Cardiac muscle cell (in vitro differentiated cells and primary cell): ENCODE measurements around the gene COG2. TPM values are rescaled to one million over a fixed set of nuclear protein-coding genes. Genes with fewer than 3 reads are reported as not detected.

Source experiments
- DNase-seq, 2 donors: peaks; one replicate each; pipeline versions ENCODE4 v3.0.0 to v3.0.0-alpha.2; 2010 to 2017; ENCODE audit warnings: low read depth in 1 of 2, low spot score in 1 of 2
- H3K27ac ChIP-seq: fragments of 200-600 bp; sonication (generic); 2 replicates; pipeline ENCODE4 v1.5.1; 2016
- H3K27me3 ChIP-seq: fragments of 200-600 bp; sonication (generic); 2 replicates; pipeline ENCODE4 v1.6.0; 2016; ENCODE audit warnings: control low read depth
- H3K36me3 ChIP-seq: fragments of 200-600 bp; sonication (generic); 2 replicates; pipeline ENCODE4 v1.5.1; 2016; ENCODE audit warnings: control low read depth
- H3K4me1 ChIP-seq: fragments of 200-600 bp; sonication (generic); 2 replicates; pipeline ENCODE4 v1.8.1; 2017; ENCODE audit warnings: low read depth, mild to moderate bottlenecking, mixed run types
- H3K4me3 ChIP-seq: fragments of 200-600 bp; sonication (generic); 2 replicates; pipeline ENCODE4 v1.5.1; 2016; ENCODE audit warnings: mild to moderate bottlenecking
- H3K9me3 ChIP-seq: fragments of 200-600 bp; sonication (generic); 2 replicates; pipeline ENCODE4 v1.5.1; 2017; ENCODE audit warnings: low read depth, mild to moderate bottlenecking, control low read depth
- polyA plus RNA-seq: library from polyadenylated mRNA; unstranded; fragments of >200 nt; fragmentation: Nextera tagmentation; extraction: Ambion mirVana; gene quantifications from 2 replicates; pipeline ENCODE4 v1.2.1, GENCODE V29; 2016
- total RNA-seq: library from RNA; depleted of rRNA; stranded (reverse); fragments of >200 nt; gene quantifications from 2 replicates; pipeline ENCODE4 v1.2.3, GENCODE V29; 2016
- TF ChIP-seq, protein P1 (sequence below): IDR thresholded peaks from 2 replicates; pipeline ENCODE4 v1.5.1; 2012; ENCODE audit warnings: low read depth, mild to moderate bottlenecking, low read length

Gene COG2
- total and polyA plus RNA-seq, 2 experiments from 2014 or later, result 23.2 to 27.4 TPM

DNA sequence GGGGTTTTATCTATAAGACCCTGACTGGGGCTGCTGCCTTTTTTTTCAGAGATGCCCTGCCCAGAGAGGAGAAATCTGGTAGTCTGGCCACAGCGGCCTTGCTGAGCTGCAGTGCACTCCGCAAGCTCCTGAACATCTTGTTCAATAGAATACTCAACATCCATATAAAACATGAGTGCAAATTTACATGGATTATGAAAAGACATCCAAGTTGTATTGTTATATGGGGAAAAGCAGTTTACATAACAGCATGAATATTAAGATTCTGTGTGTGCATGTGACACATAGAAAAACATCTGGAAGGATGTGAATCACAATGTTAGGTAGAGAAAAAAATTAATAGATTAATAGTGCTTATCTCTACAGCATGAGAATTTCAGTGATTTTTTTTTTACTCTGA lies 16.4 kb downstream of the COG2 start:
- Histone ChIP-seq H3K27ac (no peak overlapping the region), H3K4me1 (no peaks in the 10 kb centered on the region), H3K27me3 (no peaks in the 10 kb centered on the region), H3K9me3 (no peaks in the 10 kb centered on the region), H3K36me3 (peaks cover 26% of the 10 kb centered on the region), H3K4me3 (no peak overlapping the region)
- no peak for DNase-seq
- TF ChIP-seq, protein P1, sequence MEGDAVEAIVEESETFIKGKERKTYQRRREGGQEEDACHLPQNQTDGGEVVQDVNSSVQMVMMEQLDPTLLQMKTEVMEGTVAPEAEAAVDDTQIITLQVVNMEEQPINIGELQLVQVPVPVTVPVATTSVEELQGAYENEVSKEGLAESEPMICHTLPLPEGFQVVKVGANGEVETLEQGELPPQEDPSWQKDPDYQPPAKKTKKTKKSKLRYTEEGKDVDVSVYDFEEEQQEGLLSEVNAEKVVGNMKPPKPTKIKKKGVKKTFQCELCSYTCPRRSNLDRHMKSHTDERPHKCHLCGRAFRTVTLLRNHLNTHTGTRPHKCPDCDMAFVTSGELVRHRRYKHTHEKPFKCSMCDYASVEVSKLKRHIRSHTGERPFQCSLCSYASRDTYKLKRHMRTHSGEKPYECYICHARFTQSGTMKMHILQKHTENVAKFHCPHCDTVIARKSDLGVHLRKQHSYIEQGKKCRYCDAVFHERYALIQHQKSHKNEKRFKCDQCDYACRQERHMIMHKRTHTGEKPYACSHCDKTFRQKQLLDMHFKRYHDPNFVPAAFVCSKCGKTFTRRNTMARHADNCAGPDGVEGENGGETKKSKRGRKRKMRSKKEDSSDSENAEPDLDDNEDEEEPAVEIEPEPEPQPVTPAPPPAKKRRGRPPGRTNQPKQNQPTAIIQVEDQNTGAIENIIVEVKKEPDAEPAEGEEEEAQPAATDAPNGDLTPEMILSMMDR, result no peak

GRCh38 chr1:230661976-230662375 lies 19.7 kb downstream of the COG2 start:
- peak in 1 of 2 donors; percentile 25 for DNase-seq
- no peaks in the 10 kb centered on the region for H3K27me3 ChIP-seq
- H3K36me3 ChIP-seq, result peaks cover 38% of the 10 kb centered on the region
- TF ChIP-seq, protein P1, result no peak
- H3K4me1 ChIP-seq, result no peaks in the 10 kb centered on the region
- no peaks in the 10 kb centered on the region for H3K9me3 ChIP-seq
- no peak overlapping the region for H3K4me3 ChIP-seq
- H3K27ac ChIP-seq, result no peak overlapping the region

GRCh38 chr1:230668227-230668626 lies 25.9 kb downstream of the COG2 start:
- Histone ChIP-seq H3K36me3 (peaks cover 26% of the 10 kb centered on the region), H3K27me3 (no peaks in the 10 kb centered on the region)
- no peak for DNase-seq

DNA sequence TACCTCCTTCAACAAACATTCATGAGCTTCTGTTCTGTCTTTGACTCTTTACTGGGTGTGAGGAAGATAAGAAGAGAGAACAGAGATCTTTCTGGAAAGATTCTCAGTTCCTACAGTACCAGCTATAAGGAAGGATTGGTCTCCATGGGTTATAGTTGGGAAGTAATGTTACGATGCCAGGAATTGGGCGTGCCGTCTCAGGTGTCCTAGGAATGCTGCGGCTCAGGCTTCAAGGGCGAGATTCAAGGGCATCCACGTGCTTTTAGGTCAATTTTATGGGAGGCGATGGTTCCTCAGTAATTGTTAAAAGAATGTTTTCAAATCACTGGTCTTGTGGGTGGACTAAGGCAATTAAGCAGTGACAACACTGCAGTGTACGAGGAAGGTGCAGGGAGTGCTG lies 27.3 kb downstream of the COG2 start:
- H3K4me1 ChIP-seq, result peaks cover 10% of the 10 kb centered on the region
- DNase-seq, result no peak
- TF ChIP-seq, protein P1, result no peak
- H3K27ac ChIP-seq, result no peak overlapping the region
- no peak overlapping the region for H3K4me3 ChIP-seq
- H3K9me3 ChIP-seq, result no peaks in the 10 kb centered on the region
- H3K36me3 ChIP-seq, result peaks cover 16% of the 10 kb centered on the region
- H3K27me3 ChIP-seq, result no peaks in the 10 kb centered on the region

More at GRCh38 chr1:230668227-230668626, 25.9 kb downstream of the COG2 start:
- no peaks in the 10 kb centered on the region for H3K4me1 ChIP-seq
- no peak overlapping the region for H3K4me3 ChIP-seq
- TF ChIP-seq, protein P1, result no peak
- no peaks in the 10 kb centered on the region for H3K9me3 ChIP-seq
- no peak overlapping the region for H3K27ac ChIP-seq

- TF ChIP-seq, protein P1, result no peak
- peaks cover 11% of the 10 kb centered on the region for H3K4me1 ChIP-seq
- no peak overlapping the region for H3K4me3 ChIP-seq
- H3K36me3 ChIP-seq, result peaks cover 39% of the 10 kb centered on the region
- DNase-seq, result no peak
- H3K27me3 ChIP-seq, result no peaks in the 10 kb centered on the region
- H3K9me3 ChIP-seq, result peaks cover 4% of the 10 kb centered on the region
- peak overlapping the region; percentile 55 for H3K27ac ChIP-seq
Observed at GRCh38 chr1:230674581-230674980, 32.3 kb downstream of the COG2 start.

DNA sequence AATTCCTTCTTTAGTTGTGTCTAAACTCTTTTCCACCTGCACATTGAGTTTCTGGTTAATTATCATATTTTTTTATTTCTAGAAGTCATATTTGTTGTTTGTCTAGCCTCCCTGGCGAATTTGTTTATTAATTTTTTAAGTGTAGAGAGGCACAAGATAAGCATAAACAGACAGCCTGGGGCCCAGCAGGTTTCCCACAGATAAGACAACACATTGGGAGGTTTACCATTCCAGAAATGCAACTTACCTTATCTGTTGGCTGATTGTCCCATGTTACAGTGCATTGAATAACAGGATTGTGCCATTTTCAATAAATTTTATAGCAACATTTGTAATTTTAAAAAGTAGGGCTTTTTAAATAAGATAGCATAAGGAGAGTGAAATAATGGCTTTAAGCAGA lies 34.9 kb downstream of the COG2 start:
- Histone ChIP-seq H3K4me3 (no peak overlapping the region), H3K9me3 (peaks cover 4% of the 10 kb centered on the region), H3K4me1 (peaks cover 29% of the 10 kb centered on the region), H3K27ac (no peak overlapping the region), H3K27me3 (no peaks in the 10 kb centered on the region), H3K36me3 (peaks cover 36% of the 10 kb centered on the region)
- TF ChIP-seq, protein P1, result no peak
- DNase-seq, result no peak
